GM12878 (cell line): Measurements from ENCODE around the gene TMED6. TPM values are rescaled to one million over a fixed set of nuclear protein-coding genes. Genes with fewer than 3 reads are reported as not detected.

ENCODE experiments used
- ATAC-seq: fragments of 200-7000 bp; cut with Tn5 transposase; 3 replicates; pipeline ENCODE4 v1.9.1; 2020; ENCODE audit warnings: mild to moderate bottlenecking, moderate library complexity
- BruUV-seq: library from RNA; stranded (reverse); fragments of 400-500 nt; replicated peaks from 2 replicates; lab custom pipeline; 2021; lab: Mats Ljungman, UMichigan
- CTCF ChIA-PET: fragments of 300-600 bp; sonication (Branson Sonifier 250); formaldehyde crosslinking; extraction: SDS; loops from one replicate; lab custom pipeline; 2021; ENCODE audit warnings: inconsistent platforms; lab: Yijun Ruan, JAX
- POLR2A ChIA-PET: fragments of 350-600 bp; formaldehyde crosslinking; extraction: SDS; loops from one replicate; lab custom pipeline; 2021; ENCODE audit warnings: inconsistent platforms; lab: Charles Lee
- RAD21 ChIA-PET: fragments of 300-600 bp; sonication (Branson Sonifier 250); formaldehyde crosslinking; loops from one replicate; lab custom pipeline; 2023; ENCODE audit warnings: antibody characterized with exemption; ENCODE audit not compliant: unreplicated experiment; lab: Charles Lee
- SMC1A ChIA-PET: fragments of 300-600 bp; sonication (Branson Sonifier 250); formaldehyde crosslinking; loops from one replicate; lab custom pipeline; 2023; ENCODE audit not compliant: unreplicated experiment, uncharacterized antibody; lab: Charles Lee
- DNase-seq: peaks from one replicate; pipeline ENCODE4 v3.0.0-alpha.2; 2011; ENCODE audit warnings: low read depth, low spot score
- FAIRE-seq: peaks from 3 replicates; lab custom pipeline; 2011; peaks lifted over from hg19 to GRCh38; lab: Jason Lieb, UNC
- H2AFZ ChIP-seq: 2 replicates; pipeline ENCODE4 v1.6.0; 2011; ENCODE audit warnings: low read depth, low read length, control low read depth; ENCODE audit not compliant: control insufficient read depth
- H3K27ac ChIP-seq: 2 replicates; pipeline ENCODE4 v1.5.1; 2011; ENCODE audit warnings: control low read depth; ENCODE audit not compliant: control insufficient read depth, insufficient read depth
- H3K27me3 ChIP-seq, 2 experiments: replicated peaks in 1 of 2; 2 replicates each; pipeline versions ENCODE4 v1.6.0 to v1.6.1; 2011; ENCODE audit warnings: low read length in 1 of 2; ENCODE audit not compliant: control insufficient read depth in 2 of 2, insufficient read depth in 2 of 2
- H3K36me3 ChIP-seq, 2 experiments: 2 replicates each; pipeline ENCODE4 v1.5.1; 2011; ENCODE audit warnings: low read length in 1 of 2; ENCODE audit not compliant: control insufficient read depth in 2 of 2, insufficient read depth in 2 of 2
- H3K4me1 ChIP-seq: 2 replicates; pipeline ENCODE4 v1.6.1; 2011; ENCODE audit warnings: mild to moderate bottlenecking, low read length, moderate library complexity, mixed read lengths; ENCODE audit not compliant: control insufficient read depth, insufficient read depth
- H3K4me2 ChIP-seq: 2 replicates; pipeline ENCODE4 v1.6.0; 2011; ENCODE audit warnings: control low read depth; ENCODE audit not compliant: control insufficient read depth, insufficient read depth
- H3K4me3 ChIP-seq: fragments of 200-600 bp; sonication (generic); 2 replicates; pipeline ENCODE4 v1.5.1; 2016
- H3K79me2 ChIP-seq: 2 replicates; pipeline ENCODE4 v1.6.0; 2011; ENCODE audit warnings: low read length; ENCODE audit not compliant: control insufficient read depth, insufficient read depth
- H3K9ac ChIP-seq: 2 replicates; pipeline ENCODE4 v1.8.0; 2011; ENCODE audit warnings: low read length, control low read depth, mixed read lengths; ENCODE audit not compliant: control insufficient read depth, insufficient read depth
- H3K9me3 ChIP-seq: replicated peaks from 3 replicates; pipeline ENCODE4 v1.5.1; 2011; ENCODE audit warnings: mild to moderate bottlenecking, low read length; ENCODE audit not compliant: control insufficient read depth, insufficient read depth
- H4K20me1 ChIP-seq: 2 replicates; pipeline ENCODE4 v1.6.0; 2011; ENCODE audit not compliant: control insufficient read depth, insufficient read depth
- CBX5 ChIP-seq: sonication (generic); IDR thresholded peaks from 2 replicates; pipeline ENCODE4 v1.6.1; 2016; ENCODE audit warnings: low read depth, moderate library complexity, mild to moderate bottlenecking, inconsistent platforms
- DPF2 ChIP-seq: fragments of 450-650 bp; IDR thresholded peaks from 2 replicates; pipeline ENCODE4 v1.6.1; 2017; ENCODE audit warnings: mild to moderate bottlenecking
- EED ChIP-seq: sonication (generic); IDR thresholded peaks from 2 replicates; pipeline ENCODE4 v1.6.1; 2016; ENCODE audit warnings: antibody characterized with exemption, low read depth
- EGR1 ChIP-seq, 2 experiments: IDR thresholded peaks; 1 replicate in 1 of 2; 2 replicates in 1 of 2; pipeline ENCODE4 v1.6.1; 2011 to 2012; ENCODE audit warnings: low read depth in 2 of 2, low read length in 2 of 2, borderline replicate concordance in 1 of 2, mild to moderate bottlenecking in 1 of 2, moderate library complexity in 1 of 2
- FOXK2 ChIP-seq: fragments of 450-650 bp; IDR thresholded peaks from 2 replicates; pipeline ENCODE4 v1.6.1; 2017; ENCODE audit warnings: mild to moderate bottlenecking, moderate library complexity
- GABPA ChIP-seq: IDR thresholded peaks from 2 replicates; pipeline ENCODE4 v1.6.1; 2014; ENCODE audit warnings: antibody characterized with exemption, low read depth, mild to moderate bottlenecking, inconsistent platforms
- MTA2 ChIP-seq: fragments of 450-650 bp; IDR thresholded peaks from 2 replicates; pipeline ENCODE4 v1.6.1; 2016; ENCODE audit warnings: low read depth, mild to moderate bottlenecking, moderate library complexity
- NR2C1 ChIP-seq: fragments of 450-650 bp; IDR thresholded peaks from 2 replicates; pipeline ENCODE4 v1.6.1; 2017; ENCODE audit warnings: antibody characterized with exemption, mild to moderate bottlenecking, moderate library complexity
- PAX5 ChIP-seq: IDR thresholded peaks from 2 replicates; pipeline ENCODE4 v1.6.1; 2011; ENCODE audit warnings: low read depth, low read length, borderline replicate concordance
- RB1 ChIP-seq: fragments of 450-650 bp; formaldehyde crosslinking; IDR thresholded peaks from 2 replicates; pipeline ENCODE4 v1.6.1; 2017; ENCODE audit warnings: mild to moderate bottlenecking, borderline replicate concordance
- RBBP5 ChIP-seq: fragments of 200-600 bp; sonication (generic); conservative IDR thresholded peaks from 2 replicates; pipeline ENCODE4 v1.6.1; 2016
- SPI1 ChIP-seq: IDR thresholded peaks from 2 replicates; pipeline ENCODE4 v1.6.1; 2011; ENCODE audit warnings: low read depth, mild to moderate bottlenecking, low read length, moderate library complexity, borderline replicate concordance; ENCODE audit not compliant: insufficient read depth
- STAT1 ChIP-seq: fragments of 450-650 bp; conservative IDR thresholded peaks from 2 replicates; pipeline ENCODE4 v1.6.1; 2014; ENCODE audit warnings: antibody characterized with exemption, mild to moderate bottlenecking
- STAT3 ChIP-seq: IDR thresholded peaks from 2 replicates; pipeline ENCODE4 v1.6.1; 2011; ENCODE audit warnings: low read depth, low read length, improper control_type of control experiment
- TARDBP ChIP-seq: IDR thresholded peaks from 2 replicates; pipeline ENCODE4 v1.6.1; 2016; ENCODE audit warnings: borderline replicate concordance
- ZNF217 ChIP-seq: fragments of 450-650 bp; IDR thresholded peaks from 2 replicates; pipeline ENCODE4 v1.6.1; 2017; ENCODE audit warnings: antibody characterized with exemption, mild to moderate bottlenecking
- WGBS: methylation state at CpG from one replicate; pipeline ENCODE4 v1.1.6; 2016; ENCODE audit warnings: low lambda C conversion rate; ENCODE audit not compliant: insufficient replicate concordance, insufficient coverage; ENCODE audit errors: missing lambda C conversion rate; 5-methylcytosine and 5-hydroxymethylcytosine counted together
- in situ Hi-C: fragments of 300-500 bp; cut with MboI; formaldehyde crosslinking; loops from 9 replicates; pipeline ENCODE4 v1.14.3; 2018; ENCODE audit warnings: mixed read lengths
- intact Hi-C: fragments of 100-400 bp; cut with micrococcal nuclease; formaldehyde crosslinking; loops from one replicate; pipeline ENCODE4 v1.14.2; 2022; ENCODE audit not compliant: unreplicated experiment
- polyA plus RNA-seq, 11 experiments: library from polyadenylated mRNA; depleted of rRNA in 4 of 11; unstranded in 6 of 11; stranded (reverse) in 5 of 11; fragments of >200 nt; fragmentation: Nextera tagmentation in 4 of 11; fragmentation: Illumina TruSeq in 1 of 11; extraction: Ambion mirVana in 4 of 11; extraction: Trizol in 1 of 11; gene quantifications; 1 replicate in 1 of 11; 2 replicates in 10 of 11; pipeline versions ENCODE4 v1.2.1 to v1.2.3, GENCODE V29; 2011 to 2016; ENCODE audit warnings: inconsistent platforms in 2 of 11, missing spikeins in 2 of 11, low read depth in 1 of 11
- total RNA-seq, 4 experiments: library from RNA; depleted of rRNA in 3 of 4; stranded (reverse); fragments of >200 nt in 3 of 4; fragmentation: Illumina TruSeq in 1 of 4; extraction: Trizol in 1 of 4; gene quantifications; 2 replicates each; pipeline versions ENCODE4 v1.2.1 to v1.2.3, GENCODE V29; 2013 to 2021
- TF ChIP-seq, protein P1 (sequence below): IDR thresholded peaks from 2 replicates; pipeline ENCODE4 v1.6.1; 2011; ENCODE audit warnings: borderline replicate concordance, low read depth, mild to moderate bottlenecking, moderate library complexity, mixed read lengths, low read length; ENCODE audit not compliant: insufficient read depth; ENCODE audit errors: extremely low read length
- TF ChIP-seq, protein P2 (sequence below): IDR thresholded peaks from 2 replicates; pipeline ENCODE4 v1.6.1; 2012; ENCODE audit warnings: mild to moderate bottlenecking, low read depth, low read length
- TF ChIP-seq, protein P3 (sequence below): fragments of 450-650 bp; conservative IDR thresholded peaks from 2 replicates; pipeline ENCODE4 v1.6.1; 2017; ENCODE audit warnings: mild to moderate bottlenecking, moderate library complexity

TMED6 gene
- total and polyA plus RNA-seq, 10 of the 15 experiments (the other 5 are each of a cell fraction or from before 2014, with no cell fraction given): 0.27 to 1.7 (median 0.78) TPM

DNA sequence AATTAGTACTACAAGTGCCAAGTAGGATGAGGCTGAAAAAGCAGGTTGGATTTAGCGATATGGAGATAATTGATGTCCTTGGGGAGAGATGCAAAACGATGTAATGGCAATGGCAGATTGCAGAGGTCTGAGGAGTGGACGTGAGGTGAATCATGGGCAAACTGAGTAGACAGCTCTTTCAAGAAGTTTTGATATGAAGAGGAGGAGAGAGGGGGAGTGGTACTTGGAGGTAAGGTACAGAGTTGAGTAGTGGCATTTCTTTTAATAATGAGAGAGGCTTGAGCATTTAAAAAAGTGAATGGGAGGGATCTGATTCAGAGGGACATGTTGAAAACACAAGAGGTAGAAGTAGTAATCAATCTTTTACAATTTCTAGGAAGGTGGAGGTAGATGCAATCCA lies 58.2 kb downstream of the TMED6 start:
- no peaks in the 10 kb centered on the region for H3K27me3 ChIP-seq
- H3K4me1 ChIP-seq: no peaks in the 10 kb centered on the region
- FAIRE-seq: no peak
- ATAC-seq: no peak
- ChIA-PET CTCF (interaction anchor here (1.6 kb wide), 1 partner anchor 143 kb away, joined by 4 read pairs; no protein-coding TSS in a partner anchor), SMC1A (interaction anchor here (0.8 kb wide), 1 partner anchor 143 kb away, joined by 4 read pairs; no protein-coding TSS in a partner anchor), RAD21 (no interaction called here), POLR2A (interaction anchor here (0.6 kb wide), 1 partner anchor 678 kb away, joined by 4 read pairs; no protein-coding TSS in a partner anchor)
- no peak overlapping the region for H3K4me2 ChIP-seq
- H4K20me1 ChIP-seq: no peaks in the 10 kb centered on the region
- no peaks in the 10 kb centered on the region for H3K79me2 ChIP-seq
- H3K36me3 ChIP-seq: no peaks in the 10 kb centered on the region
- no peaks in the 10 kb centered on the region for H3K9me3 ChIP-seq
- intact Hi-C loops (no loop called here), in situ Hi-C loops (no loop called here)
- no peak overlapping the region for H3K27ac ChIP-seq
- no peak overlapping the region for H3K9ac ChIP-seq
- 38% methylated on average over 3 of the region's 3 CpGs for WGBS
- no peak overlapping the region for H3K4me3 ChIP-seq
- no peak for TF ChIP-seq ZNF217
- TF ChIP-seq DPF2: no peak
- no peak for TF ChIP-seq RBBP5
- TF ChIP-seq EGR1 (IDR thresholded peaks at IDR 0.05; ENCODE audit: borderline replicate concordance in 1 of 2, low read depth in 2 of 2, low read length in 2 of 2): no peak
- TF ChIP-seq NR2C1: no peak
- TF ChIP-seq GABPA: no peak
- TF ChIP-seq STAT3: no peak
- no peak for TF ChIP-seq STAT1
- no peak for TF ChIP-seq TARDBP
- TF ChIP-seq, protein P1, sequence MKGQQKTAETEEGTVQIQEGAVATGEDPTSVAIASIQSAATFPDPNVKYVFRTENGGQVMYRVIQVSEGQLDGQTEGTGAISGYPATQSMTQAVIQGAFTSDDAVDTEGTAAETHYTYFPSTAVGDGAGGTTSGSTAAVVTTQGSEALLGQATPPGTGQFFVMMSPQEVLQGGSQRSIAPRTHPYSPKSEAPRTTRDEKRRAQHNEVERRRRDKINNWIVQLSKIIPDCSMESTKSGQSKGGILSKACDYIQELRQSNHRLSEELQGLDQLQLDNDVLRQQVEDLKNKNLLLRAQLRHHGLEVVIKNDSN: no peak
- no peak for TF ChIP-seq PAX5
- TF ChIP-seq MTA2: no peak
- no peak for TF ChIP-seq FOXK2
- TF ChIP-seq CBX5: no peak
- TF ChIP-seq, protein P2, sequence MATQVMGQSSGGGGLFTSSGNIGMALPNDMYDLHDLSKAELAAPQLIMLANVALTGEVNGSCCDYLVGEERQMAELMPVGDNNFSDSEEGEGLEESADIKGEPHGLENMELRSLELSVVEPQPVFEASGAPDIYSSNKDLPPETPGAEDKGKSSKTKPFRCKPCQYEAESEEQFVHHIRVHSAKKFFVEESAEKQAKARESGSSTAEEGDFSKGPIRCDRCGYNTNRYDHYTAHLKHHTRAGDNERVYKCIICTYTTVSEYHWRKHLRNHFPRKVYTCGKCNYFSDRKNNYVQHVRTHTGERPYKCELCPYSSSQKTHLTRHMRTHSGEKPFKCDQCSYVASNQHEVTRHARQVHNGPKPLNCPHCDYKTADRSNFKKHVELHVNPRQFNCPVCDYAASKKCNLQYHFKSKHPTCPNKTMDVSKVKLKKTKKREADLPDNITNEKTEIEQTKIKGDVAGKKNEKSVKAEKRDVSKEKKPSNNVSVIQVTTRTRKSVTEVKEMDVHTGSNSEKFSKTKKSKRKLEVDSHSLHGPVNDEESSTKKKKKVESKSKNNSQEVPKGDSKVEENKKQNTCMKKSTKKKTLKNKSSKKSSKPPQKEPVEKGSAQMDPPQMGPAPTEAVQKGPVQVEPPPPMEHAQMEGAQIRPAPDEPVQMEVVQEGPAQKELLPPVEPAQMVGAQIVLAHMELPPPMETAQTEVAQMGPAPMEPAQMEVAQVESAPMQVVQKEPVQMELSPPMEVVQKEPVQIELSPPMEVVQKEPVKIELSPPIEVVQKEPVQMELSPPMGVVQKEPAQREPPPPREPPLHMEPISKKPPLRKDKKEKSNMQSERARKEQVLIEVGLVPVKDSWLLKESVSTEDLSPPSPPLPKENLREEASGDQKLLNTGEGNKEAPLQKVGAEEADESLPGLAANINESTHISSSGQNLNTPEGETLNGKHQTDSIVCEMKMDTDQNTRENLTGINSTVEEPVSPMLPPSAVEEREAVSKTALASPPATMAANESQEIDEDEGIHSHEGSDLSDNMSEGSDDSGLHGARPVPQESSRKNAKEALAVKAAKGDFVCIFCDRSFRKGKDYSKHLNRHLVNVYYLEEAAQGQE: no peak
- no peak for TF ChIP-seq RB1
- no peak for TF ChIP-seq SPI1
- TF ChIP-seq, protein P3, sequence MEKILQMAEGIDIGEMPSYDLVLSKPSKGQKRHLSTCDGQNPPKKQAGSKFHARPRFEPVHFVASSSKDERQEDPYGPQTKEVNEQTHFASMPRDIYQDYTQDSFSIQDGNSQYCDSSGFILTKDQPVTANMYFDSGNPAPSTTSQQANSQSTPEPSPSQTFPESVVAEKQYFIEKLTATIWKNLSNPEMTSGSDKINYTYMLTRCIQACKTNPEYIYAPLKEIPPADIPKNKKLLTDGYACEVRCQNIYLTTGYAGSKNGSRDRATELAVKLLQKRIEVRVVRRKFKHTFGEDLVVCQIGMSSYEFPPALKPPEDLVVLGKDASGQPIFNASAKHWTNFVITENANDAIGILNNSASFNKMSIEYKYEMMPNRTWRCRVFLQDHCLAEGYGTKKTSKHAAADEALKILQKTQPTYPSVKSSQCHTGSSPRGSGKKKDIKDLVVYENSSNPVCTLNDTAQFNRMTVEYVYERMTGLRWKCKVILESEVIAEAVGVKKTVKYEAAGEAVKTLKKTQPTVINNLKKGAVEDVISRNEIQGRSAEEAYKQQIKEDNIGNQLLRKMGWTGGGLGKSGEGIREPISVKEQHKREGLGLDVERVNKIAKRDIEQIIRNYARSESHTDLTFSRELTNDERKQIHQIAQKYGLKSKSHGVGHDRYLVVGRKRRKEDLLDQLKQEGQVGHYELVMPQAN: no peak
- TF ChIP-seq EED: no peak
- no TSS peak for BruUV-seq
- no peak overlapping the region for H2AFZ ChIP-seq
- no peak for DNase-seq
